Endothelial cell of umbilical vein (primary cell): Measurements from ENCODE around the gene OSBPL10.

Experiments
- EZH2 ChIP-seq: IDR thresholded peaks from 2 replicates; pipeline ENCODE4 v1.6.1; 2012; ENCODE audit warnings: borderline replicate concordance, low read depth, mild to moderate bottlenecking, moderate library complexity, low read length, inconsistent platforms; ENCODE audit not compliant: severe bottlenecking
- FOS ChIP-seq: IDR thresholded peaks from 2 replicates; pipeline ENCODE4 v1.6.1; 2011; ENCODE audit warnings: mild to moderate bottlenecking, low read length, moderate library complexity, borderline replicate concordance; ENCODE audit not compliant: insufficient read depth
- POLR2A ChIP-seq: IDR thresholded peaks from 2 replicates; pipeline ENCODE4 v1.6.1; 2012; ENCODE audit warnings: low read depth, mild to moderate bottlenecking, control low read depth, low read length
- POLR2AphosphoS5 ChIP-seq: IDR thresholded peaks from 2 replicates; pipeline ENCODE4 v1.6.1; 2012; ENCODE audit warnings: low read depth, mild to moderate bottlenecking, control low read depth, low read length, moderate library complexity; ENCODE audit not compliant: insufficient read depth
- TF ChIP-seq, protein P1 (sequence below), 2 donors: IDR thresholded peaks; 1 replicate in 1 of 2; 2 replicates in 1 of 2; pipeline ENCODE4 v1.5.1; 2011; ENCODE audit warnings: low read length in 2 of 2, mild to moderate bottlenecking in 2 of 2, moderate library complexity in 2 of 2, control low read depth in 1 of 2, inconsistent platforms in 1 of 2, low read depth in 1 of 2; ENCODE audit not compliant: insufficient read depth in 1 of 2; ENCODE audit errors: extremely low read depth in 1 of 2
- TF ChIP-seq, protein P2 (sequence below): IDR thresholded peaks from 2 replicates; pipeline ENCODE4 v1.6.1; 2011; ENCODE audit not compliant: insufficient read depth, insufficient read length

DNA sequence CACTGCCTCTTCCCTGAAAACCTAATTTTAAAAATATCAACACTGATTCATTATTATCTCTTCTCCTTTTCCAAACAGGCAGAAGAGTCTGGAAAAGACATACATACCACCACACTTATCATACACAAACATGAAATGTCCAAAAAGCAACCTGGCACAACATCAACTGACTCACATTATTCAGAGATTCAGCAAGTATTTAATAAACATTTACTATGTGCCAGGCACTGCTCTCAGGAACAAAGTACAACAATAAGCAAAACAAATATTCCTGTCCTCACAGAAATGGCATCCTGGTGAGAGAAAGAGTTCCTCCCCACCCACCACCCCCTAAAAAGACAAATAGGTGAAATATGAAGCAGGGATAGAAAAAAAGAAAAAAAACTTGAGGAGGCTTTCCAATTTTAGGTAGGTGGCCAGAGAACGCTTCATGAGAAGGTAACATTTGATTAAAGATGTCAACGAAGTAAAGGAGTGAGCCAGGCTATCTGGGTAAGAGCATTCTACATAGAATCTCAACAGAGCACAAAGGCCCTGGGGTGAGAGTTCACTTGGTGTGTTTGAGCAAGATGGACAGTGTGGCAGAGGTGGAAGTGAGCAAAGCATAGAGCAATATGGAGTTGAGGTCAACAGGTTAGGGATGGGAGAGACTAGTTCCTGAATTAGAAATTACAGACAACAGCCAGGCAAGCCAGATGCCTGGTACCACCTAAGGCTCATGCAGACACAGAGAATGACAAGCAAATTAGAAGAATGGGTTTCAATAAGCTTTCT lies 141.7 kb downstream of the OSBPL10 start:
- TF ChIP-seq POLR2A (no peak), POLR2AphosphoS5 (no peak), EZH2 (no peak), FOS (no peak)
- TF ChIP-seq, protein P1, sequence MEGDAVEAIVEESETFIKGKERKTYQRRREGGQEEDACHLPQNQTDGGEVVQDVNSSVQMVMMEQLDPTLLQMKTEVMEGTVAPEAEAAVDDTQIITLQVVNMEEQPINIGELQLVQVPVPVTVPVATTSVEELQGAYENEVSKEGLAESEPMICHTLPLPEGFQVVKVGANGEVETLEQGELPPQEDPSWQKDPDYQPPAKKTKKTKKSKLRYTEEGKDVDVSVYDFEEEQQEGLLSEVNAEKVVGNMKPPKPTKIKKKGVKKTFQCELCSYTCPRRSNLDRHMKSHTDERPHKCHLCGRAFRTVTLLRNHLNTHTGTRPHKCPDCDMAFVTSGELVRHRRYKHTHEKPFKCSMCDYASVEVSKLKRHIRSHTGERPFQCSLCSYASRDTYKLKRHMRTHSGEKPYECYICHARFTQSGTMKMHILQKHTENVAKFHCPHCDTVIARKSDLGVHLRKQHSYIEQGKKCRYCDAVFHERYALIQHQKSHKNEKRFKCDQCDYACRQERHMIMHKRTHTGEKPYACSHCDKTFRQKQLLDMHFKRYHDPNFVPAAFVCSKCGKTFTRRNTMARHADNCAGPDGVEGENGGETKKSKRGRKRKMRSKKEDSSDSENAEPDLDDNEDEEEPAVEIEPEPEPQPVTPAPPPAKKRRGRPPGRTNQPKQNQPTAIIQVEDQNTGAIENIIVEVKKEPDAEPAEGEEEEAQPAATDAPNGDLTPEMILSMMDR (IDR thresholded peaks at IDR 0.05; ENCODE audit: extremely low read depth in 1 of 2, insufficient read depth in 1 of 2, low read depth in 1 of 2, low read length in 2 of 2), result no peak
- TF ChIP-seq, protein P2, sequence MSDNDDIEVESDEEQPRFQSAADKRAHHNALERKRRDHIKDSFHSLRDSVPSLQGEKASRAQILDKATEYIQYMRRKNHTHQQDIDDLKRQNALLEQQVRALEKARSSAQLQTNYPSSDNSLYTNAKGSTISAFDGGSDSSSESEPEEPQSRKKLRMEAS, result no peak
